ENCODE results near the gene DXO. TPM values are rescaled to one million over a fixed set of nuclear protein-coding genes. Genes with fewer than 3 reads are reported as not detected.

The DXO gene
- total RNA-seq, 1 experiment from 2014 or later: 13.8 TPM

GRCh38 chr6:31958741-31959739, 12.9 kb downstream of the DXO start, which contains the start of the genes NELFE and SKIC2 (continued):
- TF ChIP-seq ATF6 (CRISPR knock-in tag; IDR thresholded peaks at IDR 0.05): no peak
- 0 out of 2 replicates have a peak, but pooled peaks have one; percentile 15 for TF ChIP-seq NFYB (CRISPR knock-in tag; conservative IDR thresholded peaks at IDR 0.05; ENCODE audit: low read depth)
- TF ChIP-seq, protein P1, sequence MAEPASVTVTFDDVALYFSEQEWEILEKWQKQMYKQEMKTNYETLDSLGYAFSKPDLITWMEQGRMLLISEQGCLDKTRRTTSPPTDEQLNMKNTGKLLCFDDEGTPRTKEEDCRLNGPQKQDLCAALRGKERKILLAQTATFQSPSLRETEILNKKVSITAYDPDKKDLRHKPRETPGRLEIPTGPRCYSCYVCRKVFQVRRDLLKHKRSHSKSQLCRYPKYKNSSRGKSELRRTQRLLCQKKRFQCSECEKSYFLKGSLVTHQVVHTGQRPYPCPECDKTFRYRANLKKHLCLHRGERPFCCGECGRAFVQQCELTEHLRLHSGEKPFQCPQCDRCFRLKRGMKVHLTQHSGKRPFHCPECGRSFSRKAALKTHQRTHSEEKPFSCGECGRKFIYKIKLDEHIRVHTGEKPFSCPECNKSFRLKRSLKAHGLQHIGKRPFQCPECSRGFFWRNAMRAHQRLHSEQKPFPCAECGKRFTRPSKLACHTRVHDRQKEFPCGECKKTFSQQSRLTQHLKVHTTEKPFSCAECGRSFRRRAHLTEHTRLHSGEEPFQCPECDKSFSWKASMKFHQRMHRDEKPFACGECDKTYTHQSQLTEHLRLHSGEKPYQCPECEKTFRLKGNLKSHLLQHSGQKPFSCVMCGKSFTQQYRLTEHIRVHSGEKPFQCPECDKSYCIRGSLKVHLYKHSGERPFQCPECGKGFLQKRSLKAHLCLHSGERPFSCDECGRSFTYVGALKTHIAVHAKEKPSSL (CRISPR knock-in tag; conservative IDR thresholded peaks at IDR 0.05): no peak
- peak; percentile 71; the same call in 1 of the 2 replicates for TF ChIP-seq ATF1 (CRISPR knock-in tag; IDR thresholded peaks at IDR 0.05)
- no peak for TF ChIP-seq PRRX2 (CRISPR knock-in tag; IDR thresholded peaks at IDR 0.05)

DNA sequence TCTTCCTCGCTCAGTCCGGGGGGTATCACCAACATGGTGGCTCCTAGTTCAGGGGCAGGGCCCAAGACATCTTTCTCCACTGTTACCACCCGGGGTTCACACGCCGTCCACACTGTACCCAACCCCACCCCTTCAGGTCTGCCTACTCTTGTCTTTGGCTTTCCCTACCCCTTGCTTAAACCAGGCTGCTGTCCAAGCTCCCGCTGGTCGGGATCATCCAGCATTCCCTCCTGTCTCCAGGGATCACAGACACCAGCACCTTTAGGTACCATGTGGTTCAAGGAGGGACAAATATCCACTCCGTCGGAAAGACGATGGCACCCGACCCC, 13.6 kb downstream of the DXO start:
- ChIA-PET POLR2A (interaction anchor here (1.4 kb wide), 1 partner anchor 13 kb away, joined by 13 read pairs; the partner anchor contains the start of gene DXO), CTCF (interaction anchor here (1.0 to 1.8 kb wide), 4 partner anchors 10 to 229 kb away, joined by 3 to 8 read pairs (median 3); partner anchors contain the start of genes DDAH2 and DXO)
- DNase-seq (ENCODE audit: low spot score) (no peak), ATAC-seq (no peak)
- no peaks in the 10 kb centered on the region for H3K9me3 Mint-ChIP-seq
- peaks cover 65% of the 10 kb centered on the region for H3K36me3 Mint-ChIP-seq
- TF ChIP-seq FOXP1 (CRISPR knock-in tag; IDR thresholded peaks at IDR 0.05; ENCODE audit: borderline replicate concordance) (peak; percentile 73; the same call in 1 of the 2 replicates), ZNF512 (CRISPR knock-in tag; IDR thresholded peaks at IDR 0.05; ENCODE audit: borderline replicate concordance) (no peak)
- TF ChIP-seq, protein P2, sequence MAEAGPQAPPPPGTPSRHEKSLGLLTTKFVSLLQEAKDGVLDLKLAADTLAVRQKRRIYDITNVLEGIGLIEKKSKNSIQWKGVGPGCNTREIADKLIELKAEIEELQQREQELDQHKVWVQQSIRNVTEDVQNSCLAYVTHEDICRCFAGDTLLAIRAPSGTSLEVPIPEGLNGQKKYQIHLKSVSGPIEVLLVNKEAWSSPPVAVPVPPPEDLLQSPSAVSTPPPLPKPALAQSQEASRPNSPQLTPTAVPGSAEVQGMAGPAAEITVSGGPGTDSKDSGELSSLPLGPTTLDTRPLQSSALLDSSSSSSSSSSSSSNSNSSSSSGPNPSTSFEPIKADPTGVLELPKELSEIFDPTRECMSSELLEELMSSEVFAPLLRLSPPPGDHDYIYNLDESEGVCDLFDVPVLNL (CRISPR knock-in tag; IDR thresholded peaks at IDR 0.05; ENCODE audit: borderline replicate concordance, low read depth): 0 out of 2 replicates have a peak, but pooled peaks have one; percentile 31
- H3K4me1 Mint-ChIP-seq: peaks cover 14% of the 10 kb centered on the region
- H3K4me3 Mint-ChIP-seq: peak overlapping the region; percentile 96
- no peaks in the 10 kb centered on the region for H3K27me3 Mint-ChIP-seq (ENCODE audit: low read depth)
- H3K27ac Mint-ChIP-seq: peak overlapping the region; percentile 95

GRCh38 chr6:31956796-31957195, 15.1 kb downstream of the DXO start:
- no peak overlapping the region for H3K27ac Mint-ChIP-seq
- DNase-seq (ENCODE audit: low spot score): no peak
- ATAC-seq: no peak
- peak overlapping the region; percentile 96; the same call in 1 of the 2 replicates for H3K4me3 Mint-ChIP-seq
- H3K4me1 Mint-ChIP-seq: peaks cover 14% of the 10 kb centered on the region
- ChIA-PET CTCF (no interaction called here), POLR2A (no interaction called here)
- peaks cover 59% of the 10 kb centered on the region for H3K36me3 Mint-ChIP-seq
- no peaks in the 10 kb centered on the region for H3K27me3 Mint-ChIP-seq (ENCODE audit: low read depth)
- no peaks in the 10 kb centered on the region for H3K9me3 Mint-ChIP-seq
- TF ChIP-seq EMX1 (CRISPR knock-in tag; IDR thresholded peaks at IDR 0.05): no peak
- no peak for TF ChIP-seq ZNF281 (CRISPR knock-in tag; IDR thresholded peaks at IDR 0.05)
